RWPE1 (cell line): Measurements from ENCODE around the gene SLC29A4.

Source experiments
- CTCF ChIA-PET: fragments of 350-600 bp; sonication (Branson Sonifier 250); formaldehyde crosslinking; extraction: SDS; loops from one replicate; lab custom pipeline; 2021; lab: Yijun Ruan, JAX
- POLR2A ChIA-PET: fragments of 400-600 bp; formaldehyde crosslinking; extraction: SDS; loops from one replicate; lab custom pipeline; 2020; ENCODE audit warnings: antibody characterized with exemption; ENCODE audit not compliant: low non-redundant PET; lab: Yijun Ruan, JAX
- DNase-seq: peaks from one replicate; pipeline ENCODE4 v3.0.0; 2012; ENCODE audit warnings: low spot score
- H3K27ac ChIP-seq: fragments of 450-650 bp; 2 replicates; pipeline ENCODE4 v1.5.1; 2017
- TF ChIP-seq, protein P1 (sequence below): fragments of 450-650 bp; conservative IDR thresholded peaks from 2 replicates; pipeline ENCODE4 v1.5.1; 2017; ENCODE audit warnings: low read depth, mild to moderate bottlenecking

The SLC29A4 gene

DNA sequence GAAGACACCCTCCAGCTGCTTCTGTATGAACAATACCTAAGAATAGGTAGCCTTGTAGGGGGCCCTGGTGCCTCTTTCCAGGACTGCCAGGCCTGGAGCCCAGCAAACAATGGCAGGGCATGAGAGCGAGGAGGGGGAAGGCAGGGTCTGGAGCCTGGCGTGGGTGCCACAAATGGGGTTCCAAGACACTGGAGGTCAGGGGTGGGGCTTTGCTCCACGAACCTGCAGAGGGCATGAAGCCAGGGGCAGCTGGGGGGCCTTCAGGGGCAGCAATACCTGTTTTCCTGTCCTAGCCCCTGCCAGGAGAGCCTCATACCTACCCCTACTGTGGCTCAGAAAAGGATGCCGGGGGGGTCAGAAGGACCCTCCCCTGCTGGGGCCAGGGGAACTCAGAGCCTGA, 61.6 kb downstream of the SLC29A4 start:
- ChIA-PET CTCF (no interaction called here), POLR2A (no interaction called here)
- TF ChIP-seq, protein P1, sequence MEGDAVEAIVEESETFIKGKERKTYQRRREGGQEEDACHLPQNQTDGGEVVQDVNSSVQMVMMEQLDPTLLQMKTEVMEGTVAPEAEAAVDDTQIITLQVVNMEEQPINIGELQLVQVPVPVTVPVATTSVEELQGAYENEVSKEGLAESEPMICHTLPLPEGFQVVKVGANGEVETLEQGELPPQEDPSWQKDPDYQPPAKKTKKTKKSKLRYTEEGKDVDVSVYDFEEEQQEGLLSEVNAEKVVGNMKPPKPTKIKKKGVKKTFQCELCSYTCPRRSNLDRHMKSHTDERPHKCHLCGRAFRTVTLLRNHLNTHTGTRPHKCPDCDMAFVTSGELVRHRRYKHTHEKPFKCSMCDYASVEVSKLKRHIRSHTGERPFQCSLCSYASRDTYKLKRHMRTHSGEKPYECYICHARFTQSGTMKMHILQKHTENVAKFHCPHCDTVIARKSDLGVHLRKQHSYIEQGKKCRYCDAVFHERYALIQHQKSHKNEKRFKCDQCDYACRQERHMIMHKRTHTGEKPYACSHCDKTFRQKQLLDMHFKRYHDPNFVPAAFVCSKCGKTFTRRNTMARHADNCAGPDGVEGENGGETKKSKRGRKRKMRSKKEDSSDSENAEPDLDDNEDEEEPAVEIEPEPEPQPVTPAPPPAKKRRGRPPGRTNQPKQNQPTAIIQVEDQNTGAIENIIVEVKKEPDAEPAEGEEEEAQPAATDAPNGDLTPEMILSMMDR = no peak
- DNase-seq = no peak
- no peak overlapping the region for H3K27ac ChIP-seq

DNA sequence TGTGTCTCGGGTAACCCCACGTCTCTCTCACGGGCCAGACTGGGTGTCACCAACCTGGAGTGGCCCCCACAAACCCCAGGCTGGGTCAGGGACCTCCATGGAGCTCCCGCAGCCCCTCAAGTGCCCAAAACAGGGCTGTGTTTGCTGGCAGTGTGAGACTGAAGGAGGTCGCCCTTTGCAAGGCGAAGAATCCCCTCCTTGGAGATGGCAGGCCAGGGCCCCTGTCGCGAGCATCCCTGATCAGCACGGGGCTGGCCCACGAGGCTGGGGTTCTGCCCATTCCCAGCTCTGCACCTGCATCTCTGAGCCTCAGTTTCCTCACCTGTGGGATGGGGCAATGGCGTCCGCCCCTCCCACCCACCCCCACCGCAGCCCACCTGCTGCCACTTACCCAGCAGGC, 62.4 kb downstream of the SLC29A4 start:
- H3K27ac ChIP-seq = no peak overlapping the region
- no peak for DNase-seq
- ChIA-PET POLR2A (no interaction called here), CTCF (interaction anchor here (1.1 kb wide), 1 partner anchor 20 kb away, joined by 3 read pairs; no protein-coding TSS in a partner anchor)
- TF ChIP-seq, protein P1 = no peak

GRCh38 chr7:5345671-5346070, 62.9 kb downstream of the SLC29A4 start:
- TF ChIP-seq, protein P1 = no peak
- CTCF ChIA-PET = interaction anchor here (1.1 kb wide), 1 partner anchor 20 kb away, joined by 3 read pairs; no protein-coding TSS in a partner anchor

DNA sequence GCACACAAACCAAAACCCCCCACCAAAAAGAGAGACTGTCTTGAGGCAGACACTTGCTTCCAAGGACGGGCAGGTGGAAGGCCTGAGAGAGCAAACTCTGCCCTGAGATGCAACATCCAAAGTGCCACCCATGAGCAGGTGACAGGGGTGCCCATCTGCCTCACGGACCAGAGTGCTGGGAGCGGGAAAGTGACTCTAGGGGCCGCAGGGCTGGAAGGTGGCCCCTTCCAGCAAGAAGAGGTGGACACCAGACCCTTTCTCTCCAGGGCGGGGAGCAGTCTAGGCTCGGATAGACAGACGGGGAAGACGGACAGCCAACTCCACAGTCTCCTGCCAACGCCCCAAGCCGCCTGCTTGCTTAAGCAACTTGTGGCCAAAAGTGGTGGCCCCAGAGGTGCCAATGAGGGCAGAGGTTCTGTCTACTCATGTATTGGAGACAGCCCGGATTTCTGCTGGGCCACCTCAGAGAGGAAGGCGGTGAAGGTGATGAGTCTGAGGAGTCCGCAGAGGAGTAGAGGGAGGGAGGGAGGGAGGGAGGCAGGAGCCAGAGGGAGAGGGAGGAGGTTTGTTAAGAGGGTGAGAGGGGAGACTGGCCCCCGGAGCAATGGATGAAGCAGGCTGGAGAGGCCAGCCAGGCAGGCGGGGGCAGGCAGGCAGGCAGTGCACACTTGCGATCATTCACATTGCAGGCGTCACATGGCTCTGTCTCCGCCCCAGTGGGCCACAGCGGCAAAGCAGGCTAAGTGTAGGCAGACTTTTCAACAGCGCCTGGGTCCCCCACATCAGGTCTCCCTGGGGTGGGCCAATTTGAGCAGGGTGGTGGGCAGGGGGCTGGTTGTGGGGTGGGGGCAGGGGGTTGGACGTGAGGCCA, 65.6 kb downstream of the SLC29A4 start:
- POLR2A ChIA-PET = no interaction called here
- no peak for DNase-seq
- CTCF ChIA-PET = no interaction called here
- TF ChIP-seq, protein P1 = no peak
- H3K27ac ChIP-seq = peak overlapping the region; percentile 0; the same call in 1 of the 2 replicates

More at GRCh38 chr7:5345671-5346070, 62.9 kb downstream of the SLC29A4 start:
- POLR2A ChIA-PET = no interaction called here
- DNase-seq = no peak
- no peak overlapping the region for H3K27ac ChIP-seq

GRCh38 chr7:5349005-5349380, 66.2 kb downstream of the SLC29A4 start:
- POLR2A ChIA-PET = no interaction called here
- TF ChIP-seq, protein P1 = no peak
- no peak overlapping the region for H3K27ac ChIP-seq
- DNase-seq = no peak
- CTCF ChIA-PET = no interaction called here

- CTCF ChIA-PET = interaction anchor here (0.6 kb wide), 1 partner anchor 237 kb away, joined by 3 read pairs; no protein-coding TSS in a partner anchor
- POLR2A ChIA-PET = interaction anchor here (0.6 kb wide), 1 partner anchor 61 kb away, joined by 13 read pairs; no protein-coding TSS in a partner anchor
- H3K27ac ChIP-seq = no peak overlapping the region
- TF ChIP-seq, protein P1 = no peak
- no peak for DNase-seq
Measured at GRCh38 chr7:5349437-5350173, 66.9 kb downstream of the SLC29A4 start.
